Neuronal stem cell (in vitro differentiated cells): ENCODE data around the gene PLIN3. TPM values are rescaled to one million over a fixed set of nuclear protein-coding genes. Genes with fewer than 3 reads are reported as not detected.

Source experiments
- DNase-seq: peaks from one replicate; pipeline ENCODE4 v3.0.0-alpha.2; 2013; ENCODE audit warnings: low spot score
- H2AFZ ChIP-seq: one replicate; pipeline ENCODE4 v1.6.1; 2013; ENCODE audit warnings: mild to moderate bottlenecking, low read length, inconsistent platforms
- H2AK5ac ChIP-seq: 2 replicates; pipeline ENCODE4 v1.6.1; 2013; ENCODE audit warnings: low read depth, mild to moderate bottlenecking, inconsistent platforms, low read length, moderate library complexity, mixed read lengths
- H2BK120ac ChIP-seq: 2 replicates; pipeline ENCODE4 v1.6.1; 2013; ENCODE audit warnings: low read depth, mild to moderate bottlenecking, inconsistent platforms, low read length, moderate library complexity, mixed read lengths
- H2BK12ac ChIP-seq: one replicate; pipeline ENCODE4 v1.6.1; 2013; ENCODE audit warnings: low read length, inconsistent platforms
- H2BK15ac ChIP-seq: 2 replicates; pipeline ENCODE4 v1.6.1; 2013; ENCODE audit warnings: mild to moderate bottlenecking, low read length, inconsistent platforms, mixed read lengths
- H2BK5ac ChIP-seq: one replicate; pipeline ENCODE4 v1.6.1; 2013; ENCODE audit warnings: inconsistent platforms, mild to moderate bottlenecking, low read length, moderate library complexity
- H3K14ac ChIP-seq: one replicate; pipeline ENCODE4 v1.6.1; 2013; ENCODE audit warnings: low read length, inconsistent platforms
- H3K18ac ChIP-seq: 2 replicates; pipeline ENCODE4 v1.6.1; 2013; ENCODE audit warnings: low read length, inconsistent platforms
- H3K23ac ChIP-seq: 2 replicates; pipeline ENCODE4 v1.6.1; 2013; ENCODE audit warnings: low read depth, mild to moderate bottlenecking, mixed read lengths, low read length, inconsistent platforms; ENCODE audit not compliant: poor library complexity
- H3K27ac ChIP-seq: replicated peaks from 3 replicates; pipeline ENCODE4 v1.5.1; 2013; ENCODE audit warnings: low read length, inconsistent platforms
- H3K27me3 ChIP-seq, 3 experiments: 2 replicates each; pipeline ENCODE4 v1.6.1; 2013; ENCODE audit warnings: low read length in 3 of 3, mild to moderate bottlenecking in 2 of 3, inconsistent platforms in 1 of 3, low read depth in 1 of 3, mixed read lengths in 1 of 3, moderate library complexity in 1 of 3; ENCODE audit not compliant: control insufficient read depth in 3 of 3, insufficient read depth in 3 of 3
- H3K36me3 ChIP-seq, 2 donors: replicated peaks in 1 of 2; 2 replicates each; pipeline ENCODE4 v1.6.1; 2013; ENCODE audit warnings: low read length in 2 of 2; ENCODE audit not compliant: control insufficient read depth in 2 of 2, insufficient read depth in 2 of 2
- H3K4ac ChIP-seq: 2 replicates; pipeline ENCODE4 v1.6.1; 2013; ENCODE audit warnings: inconsistent platforms, mild to moderate bottlenecking, low read length, moderate library complexity
- H3K4me1 ChIP-seq, 2 donors: 1 replicate in 1 of 2; 2 replicates in 1 of 2; pipeline ENCODE4 v1.6.1; 2013; ENCODE audit warnings: low read length in 2 of 2, low read depth in 1 of 2; ENCODE audit not compliant: control insufficient read depth in 2 of 2, insufficient read depth in 1 of 2
- H3K4me2 ChIP-seq: one replicate; pipeline ENCODE4 v1.6.1; 2013; ENCODE audit warnings: mild to moderate bottlenecking, low read length, inconsistent platforms; ENCODE audit not compliant: insufficient read depth, poor library complexity, severe bottlenecking
- H3K4me3 ChIP-seq, 2 donors: 2 replicates each; pipeline ENCODE4 v1.5.1; 2013; ENCODE audit warnings: low read length in 2 of 2, mild to moderate bottlenecking in 2 of 2, inconsistent platforms in 1 of 2, moderate library complexity in 1 of 2
- H3K79me1 ChIP-seq: one replicate; pipeline ENCODE4 v1.6.1; 2013; ENCODE audit warnings: low read depth, mild to moderate bottlenecking, inconsistent platforms, low read length, moderate library complexity
- H3K9ac ChIP-seq: one replicate; pipeline ENCODE4 v1.6.1; 2013; ENCODE audit warnings: mild to moderate bottlenecking, low read depth, low read length, inconsistent platforms; ENCODE audit not compliant: poor library complexity
- H3K9me3 ChIP-seq, 2 donors: replicated peaks in 1 of 2; 2 replicates each; pipeline versions ENCODE3 to v1.6.1; 2013; ENCODE audit warnings: low read length in 2 of 2, mild to moderate bottlenecking in 2 of 2, inconsistent platforms in 1 of 2, low read depth in 1 of 2, mixed read lengths in 1 of 2, moderate library complexity in 1 of 2; ENCODE audit not compliant: control insufficient read depth in 2 of 2, insufficient read depth in 1 of 2
- H4K8ac ChIP-seq: one replicate; pipeline ENCODE4 v1.6.1; 2013; ENCODE audit warnings: low read depth, mild to moderate bottlenecking, inconsistent platforms, low read length, moderate library complexity
- H4K91ac ChIP-seq: one replicate; pipeline ENCODE4 v1.6.1; 2013; ENCODE audit warnings: low read length, low read depth, mild to moderate bottlenecking, inconsistent platforms; ENCODE audit not compliant: poor library complexity
- WGBS, 2 donors: extraction: QIAGEN DNeasy Blood & Tissue Kit; methylation state at CpG; one replicate each; pipeline ENCODE4 v1.1.7; 2013; ENCODE audit warnings: missing lambda C conversion rate in 2 of 2, mixed read lengths in 1 of 2; ENCODE audit not compliant: insufficient read length in 2 of 2, insufficient replicate concordance in 1 of 2; ENCODE audit errors: extremely low coverage in 2 of 2; 5-methylcytosine and 5-hydroxymethylcytosine counted together
- polyA plus RNA-seq, 2 experiments: library from polyadenylated mRNA; stranded (reverse); fragments of 200-250 nt; gene quantifications; one replicate each; pipeline ENCODE4 v1.2.3, GENCODE V29; 2013

The PLIN3 gene
- 47.6 TPM for polyA plus RNA-seq (2013, experiment 1 of 2)
- polyA plus RNA-seq (2013, experiment 2 of 2), result 49.5 TPM

- DNase-seq, result peak; percentile 95
- Histone ChIP-seq H3K4ac (no peak within 1 kb of the TSS), H2BK15ac (peak within 1 kb of the TSS; percentile 83), H3K27me3 (no peaks in the 10 kb centered on the region), H2AK5ac (peak within 1 kb of the TSS; percentile 68), H3K79me1 (peaks cover 4% of the 10 kb centered on the region), H3K14ac (no peak within 1 kb of the TSS), H4K91ac (no peak within 1 kb of the TSS), H3K27ac (no peak within 1 kb of the TSS), H3K36me3 (peaks cover under 1 to 5% of the 10 kb centered on the region in 2 donors), H3K4me2 (peak within 1 kb of the TSS; percentile 71), H3K9ac (peak within 1 kb of the TSS; percentile 0), H3K18ac (peak within 1 kb of the TSS; percentile 94), H4K8ac (no peak within 1 kb of the TSS), H3K23ac (peak within 1 kb of the TSS; percentile 68), H2BK5ac (no peak within 1 kb of the TSS), H2AFZ (peak within 1 kb of the TSS; percentile 91), H2BK120ac (no peak within 1 kb of the TSS), H3K4me3 (peak within 1 kb of the TSS; percentile 84 to 86), H2BK12ac (no peak within 1 kb of the TSS), H3K9me3 (no peaks in the 10 kb centered on the region), H3K4me1 (peaks cover 6 to 7% of the 10 kb centered on the region in 2 donors)
- WGBS, 2 donors, result no CpG with 5 or more reads among the region's 46 CpGs
These were observed at the start of gene PLIN3 for GRCh38 chr19:4867534-4868285. Gene PLIN3, minus strand, starts transcription at chr19:4867667. Its CDS starts 6,273 bp downstream, at chr19:4861394.

GRCh38 chr19:4916292-4917082 is 49.0 kb upstream of the PLIN3 start:
- Histone ChIP-seq H3K18ac (peak overlapping the region; percentile 9), H2AK5ac (no peak overlapping the region), H3K4me2 (no peak overlapping the region), H3K9me3 (no peaks in the 10 kb centered on the region), H2BK15ac (no peak overlapping the region), H3K4me3 (no peak overlapping the region), H4K91ac (no peak overlapping the region), H2BK12ac (no peak overlapping the region), H3K27me3 (no peaks in the 10 kb centered on the region), H3K27ac (no peak overlapping the region), H3K79me1 (peaks cover 18% of the 10 kb centered on the region), H2BK5ac (no peak overlapping the region), H3K9ac (no peak overlapping the region), H3K23ac (no peak overlapping the region), H4K8ac (no peak overlapping the region), H3K4me1 (peaks cover 3 to 4% of the 10 kb centered on the region in 2 donors), H2AFZ (no peak overlapping the region), H2BK120ac (no peak overlapping the region), H3K36me3 (peaks cover 46 to 91% of the 10 kb centered on the region in 2 donors), H3K14ac (no peak overlapping the region), H3K4ac (no peak overlapping the region)
- no peak for DNase-seq
- no CpG with 5 or more reads among the region's 41 CpGs for WGBS, 2 donors

- no CpG with 5 or more reads among the region's 23 CpGs for WGBS, 2 donors
- H3K4ac ChIP-seq, result no peak overlapping the region
- H4K8ac ChIP-seq, result no peak overlapping the region
- no peaks in the 10 kb centered on the region for H3K27me3 ChIP-seq
- no peak overlapping the region for H4K91ac ChIP-seq
- H3K27ac ChIP-seq, result no peak overlapping the region
- H3K23ac ChIP-seq, result peak overlapping the region; percentile 11
- H3K4me1 ChIP-seq, result peaks cover 11 to 12% of the 10 kb centered on the region in 2 donors
- H2AK5ac ChIP-seq, result no peak overlapping the region
- H3K4me2 ChIP-seq, result no peak overlapping the region
- no peak overlapping the region for H2AFZ ChIP-seq
- peak overlapping the region; percentile 64 for H3K9ac ChIP-seq
- H3K9me3 ChIP-seq, result no peaks in the 10 kb centered on the region
- peaks cover 10% of the 10 kb centered on the region for H3K79me1 ChIP-seq
- H3K36me3 ChIP-seq, result peaks cover 39 to 81% of the 10 kb centered on the region in 2 donors
- no peak overlapping the region for H2BK12ac ChIP-seq
- DNase-seq, result no peak
- H2BK15ac ChIP-seq, result no peak overlapping the region
- no peak overlapping the region for H2BK5ac ChIP-seq
- H3K4me3 ChIP-seq, result no peak overlapping the region
- H3K18ac ChIP-seq, result peak overlapping the region; percentile 19
- no peak overlapping the region for H3K14ac ChIP-seq
- H2BK120ac ChIP-seq, result no peak overlapping the region
These were observed 47.5 kb upstream of the PLIN3 start for GRCh38 chr19:4914736-4915501.
